Measurements from ENCODE around the gene SPG7.

- TF ChIP-seq POLR2AphosphoS5 (IDR thresholded peaks at IDR 0.05; ENCODE audit: low read depth, low read length) (no peak), POLR2A (IDR thresholded peaks at IDR 0.05; ENCODE audit: low read depth, low read length) (peak; percentile 56; the same call in 1 of the 2 replicates), TAF1 (IDR thresholded peaks at IDR 0.05; ENCODE audit: low read depth, low read length) (no peak), POU2F2 (IDR thresholded peaks at IDR 0.05; ENCODE audit: low read depth, low read length) (no peak; the same call in 1 of the 2 replicates)
Observed at GRCh38 chr16:89565506-89566372, 57.5 kb downstream of the SPG7 start.
